ENCODE results near the gene LIMK2.
"Not testable (repeated sequence)": the region's sequence is repeated elsewhere in the genome, so short reads cannot be mapped to it uniquely, and the experiment has no call there.

LIMK2 gene

DNA sequence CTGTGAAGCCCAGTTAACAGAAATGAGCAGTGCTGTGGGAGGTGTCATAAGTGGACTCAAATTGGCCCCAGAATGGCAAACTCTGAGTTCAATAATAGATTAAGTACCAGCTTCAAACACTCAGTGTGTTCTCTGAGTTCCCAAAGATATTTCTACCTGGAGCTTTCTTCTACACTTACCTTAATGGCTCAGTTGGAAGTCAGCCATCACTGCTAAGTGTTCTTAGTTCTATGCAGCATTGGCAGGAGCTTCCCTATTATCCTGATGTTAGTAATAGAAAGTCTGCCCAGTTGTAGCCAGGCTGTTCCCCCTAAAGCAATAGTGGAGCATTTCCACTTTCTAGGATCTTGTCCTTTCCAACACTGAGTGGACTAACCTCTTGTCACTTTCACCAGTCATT lies 89.9 kb downstream of the LIMK2 start:
- Histone ChIP-seq H3K4me3 (no peak overlapping the region), H3K27ac (no peak overlapping the region)
- DNase-seq (ENCODE audit: low spot score): no peak
- TF ChIP-seq, protein P1, sequence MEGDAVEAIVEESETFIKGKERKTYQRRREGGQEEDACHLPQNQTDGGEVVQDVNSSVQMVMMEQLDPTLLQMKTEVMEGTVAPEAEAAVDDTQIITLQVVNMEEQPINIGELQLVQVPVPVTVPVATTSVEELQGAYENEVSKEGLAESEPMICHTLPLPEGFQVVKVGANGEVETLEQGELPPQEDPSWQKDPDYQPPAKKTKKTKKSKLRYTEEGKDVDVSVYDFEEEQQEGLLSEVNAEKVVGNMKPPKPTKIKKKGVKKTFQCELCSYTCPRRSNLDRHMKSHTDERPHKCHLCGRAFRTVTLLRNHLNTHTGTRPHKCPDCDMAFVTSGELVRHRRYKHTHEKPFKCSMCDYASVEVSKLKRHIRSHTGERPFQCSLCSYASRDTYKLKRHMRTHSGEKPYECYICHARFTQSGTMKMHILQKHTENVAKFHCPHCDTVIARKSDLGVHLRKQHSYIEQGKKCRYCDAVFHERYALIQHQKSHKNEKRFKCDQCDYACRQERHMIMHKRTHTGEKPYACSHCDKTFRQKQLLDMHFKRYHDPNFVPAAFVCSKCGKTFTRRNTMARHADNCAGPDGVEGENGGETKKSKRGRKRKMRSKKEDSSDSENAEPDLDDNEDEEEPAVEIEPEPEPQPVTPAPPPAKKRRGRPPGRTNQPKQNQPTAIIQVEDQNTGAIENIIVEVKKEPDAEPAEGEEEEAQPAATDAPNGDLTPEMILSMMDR (IDR thresholded peaks at IDR 0.05): no peak

DNA sequence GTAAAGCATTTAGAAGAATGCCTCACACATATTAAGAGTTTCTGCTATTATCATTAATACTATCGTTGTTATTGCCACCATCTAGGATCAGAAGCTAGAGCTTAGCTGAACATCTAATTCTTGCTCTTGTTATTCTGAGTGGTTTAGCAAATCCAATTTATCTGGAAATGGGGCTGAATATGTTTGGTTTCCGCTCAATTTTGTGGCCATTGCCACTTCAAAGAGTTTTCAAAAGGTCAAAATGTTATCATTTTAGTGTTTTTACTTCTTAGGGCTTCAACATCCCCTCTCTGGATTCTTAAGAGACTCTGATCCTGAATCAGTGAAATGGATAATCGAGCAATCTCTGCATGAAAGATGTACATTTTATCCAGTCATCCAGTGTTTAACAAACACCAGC lies 90.4 kb downstream of the LIMK2 start:
- H3K4me3 ChIP-seq: no peak overlapping the region
- TF ChIP-seq, protein P1 (IDR thresholded peaks at IDR 0.05): no peak
- no peak for DNase-seq (ENCODE audit: low spot score)
- no peak overlapping the region for H3K27ac ChIP-seq

DNA sequence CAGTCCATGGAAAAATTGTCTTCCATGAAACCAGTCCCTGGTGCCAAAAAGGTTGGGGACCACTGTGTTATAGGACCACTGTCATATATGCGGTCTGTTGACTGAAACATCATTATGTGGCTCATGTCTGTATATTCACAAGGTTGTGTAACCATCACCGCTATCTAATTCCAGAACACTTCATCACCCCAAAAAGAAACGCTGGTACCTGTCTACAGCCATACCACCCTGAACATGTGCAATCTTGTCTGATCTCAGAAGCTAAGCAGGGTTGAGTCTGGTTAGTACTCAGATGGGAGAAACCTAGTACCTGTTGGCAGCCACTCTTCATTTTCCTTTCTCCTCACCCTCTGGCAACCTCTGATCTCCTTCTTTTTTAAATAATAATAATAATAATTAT lies 93.1 kb downstream of the LIMK2 start:
- H3K4me3 ChIP-seq: no peak overlapping the region
- H3K27ac ChIP-seq: no peak overlapping the region
- TF ChIP-seq, protein P1 (IDR thresholded peaks at IDR 0.05): no peak
- no peak for DNase-seq (ENCODE audit: low spot score)

DNA sequence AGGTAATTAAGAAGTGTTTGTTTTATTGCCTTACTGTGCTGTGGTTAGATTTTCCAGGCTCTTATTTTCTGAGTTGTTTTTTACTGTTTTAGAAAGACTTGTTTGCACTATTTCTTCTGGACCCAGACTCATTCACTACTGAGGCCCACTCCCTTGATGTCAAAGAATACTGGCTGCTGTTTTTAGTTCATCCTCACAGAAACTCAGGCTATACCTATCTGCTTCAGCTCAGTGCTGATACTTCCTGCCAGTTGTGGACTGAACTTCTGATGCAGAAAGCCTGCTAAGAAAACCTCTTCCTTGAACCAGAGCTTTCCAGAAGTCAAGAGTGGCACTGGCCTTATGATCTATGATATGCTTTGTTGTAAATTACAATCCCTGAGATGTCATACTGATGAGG lies 96.1 kb downstream of the LIMK2 start:
- TF ChIP-seq, protein P1 (IDR thresholded peaks at IDR 0.05): no peak

DNA sequence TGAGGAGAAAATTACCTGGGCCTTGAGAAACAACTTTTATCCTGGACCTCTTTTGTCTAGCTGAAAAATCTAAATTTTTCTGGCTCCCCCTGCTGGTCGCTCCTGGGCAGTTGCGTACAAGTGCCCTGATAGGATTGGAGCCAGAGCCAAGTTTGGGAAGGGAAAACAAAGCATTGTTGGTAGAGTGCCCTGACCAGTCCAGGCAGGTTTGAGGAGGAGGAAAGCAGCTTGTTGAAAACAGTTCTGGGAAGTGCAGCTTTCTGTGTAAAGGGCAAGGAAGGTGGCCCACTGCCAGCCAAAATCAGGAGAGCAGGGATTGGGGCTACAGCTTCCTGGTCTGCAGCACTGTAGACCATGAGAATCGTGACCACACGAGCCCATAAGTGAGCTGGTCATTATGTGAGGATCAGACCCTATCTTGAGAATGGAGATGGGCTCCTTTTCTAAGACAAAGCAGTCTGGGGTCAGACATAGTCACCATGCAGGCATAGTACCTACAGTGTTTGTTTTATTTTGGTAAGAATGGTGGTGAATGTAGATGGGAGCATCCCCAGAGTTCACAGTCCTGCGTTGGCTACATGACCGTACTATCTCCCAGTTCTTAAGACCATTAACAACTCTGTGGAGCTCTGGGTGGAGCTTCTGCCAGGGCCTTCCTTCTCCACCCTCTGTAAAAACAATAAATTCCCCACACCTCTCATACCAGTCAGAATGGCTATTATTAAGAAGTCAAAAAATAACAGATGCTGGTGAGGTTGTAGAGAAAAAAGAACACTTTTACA lies 101.5 kb downstream of the LIMK2 start:
- TF ChIP-seq, protein P1 (IDR thresholded peaks at IDR 0.05): peak; percentile 74
- DNase-seq (ENCODE audit: low spot score): no peak
- Histone ChIP-seq H3K4me3 (peak overlapping the region; percentile 18), H3K27ac (peak overlapping the region; percentile 42 to 69)

More for the DNA sequence above, 96.1 kb downstream of the LIMK2 start:
- DNase-seq (ENCODE audit: low spot score): no peak
- no peak overlapping the region for H3K4me3 ChIP-seq
- H3K27ac ChIP-seq: no peak overlapping the region

DNA sequence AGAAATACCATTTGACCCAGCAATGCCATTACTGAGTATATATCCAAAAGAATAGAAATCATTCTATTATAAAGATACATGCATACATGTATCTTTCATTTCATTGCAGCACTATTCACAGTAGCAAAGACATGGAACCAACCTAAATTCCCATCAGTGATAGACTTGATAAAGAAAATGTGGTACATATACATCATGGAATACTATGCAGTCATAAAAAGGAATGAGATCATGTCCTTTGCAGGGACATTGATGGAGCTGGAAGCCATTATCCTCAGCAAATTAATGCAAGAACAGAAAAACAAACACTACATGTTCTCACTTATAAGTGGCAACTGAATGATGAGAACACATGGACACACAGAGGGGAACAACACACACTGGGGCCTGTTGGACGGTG lies 102.1 kb downstream of the LIMK2 start:
- not testable (repeated sequence) for DNase-seq (ENCODE audit: low spot score); H3K4me3 ChIP-seq; H3K27ac ChIP-seq

DNA sequence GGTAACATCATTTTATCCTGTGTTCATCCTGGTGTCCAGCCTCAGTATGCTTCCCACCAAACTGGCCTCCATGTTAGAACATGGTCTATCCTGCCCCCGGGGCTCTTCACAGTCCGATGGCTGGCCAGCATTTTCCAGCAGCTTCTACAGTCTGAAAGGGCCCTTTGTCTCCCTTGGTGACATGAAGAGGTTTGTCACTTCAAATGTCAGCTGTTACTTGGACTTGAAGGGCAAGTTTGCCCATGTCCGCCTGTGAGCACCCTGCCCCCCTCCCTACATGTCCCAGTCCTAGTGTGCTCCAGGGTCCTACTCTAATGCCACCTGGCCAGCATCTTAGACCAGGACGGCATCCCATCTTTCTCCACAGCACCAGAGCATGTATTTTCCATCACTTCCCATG lies 109.3 kb downstream of the LIMK2 start:
- TF ChIP-seq, protein P1 (IDR thresholded peaks at IDR 0.05): no peak
- H3K4me3 ChIP-seq: no peak overlapping the region
- H3K27ac ChIP-seq: no peak overlapping the region
- no peak for DNase-seq (ENCODE audit: low spot score)

Data from coronary artery (tissue), 2 donors.